GM18499 (cell line): ENCODE results near the gene FRAS1.
A peak's percentile ranks its signal among the peaks of the same experiment; 100 is the strongest.
"Not testable (repeated sequence)": the region's sequence is repeated elsewhere in the genome, so short reads cannot be mapped to it uniquely, and the experiment has no call there.

ENCODE experiments used
- ATAC-seq: cut with Tn5 transposase; IDR thresholded peaks from one replicate; pipeline ENCODE4 v1.9.1; 2021; ENCODE audit warnings: moderate number of reproducible peaks; ENCODE audit not compliant: insufficient read depth, unreplicated experiment

The FRAS1 gene, protein sequence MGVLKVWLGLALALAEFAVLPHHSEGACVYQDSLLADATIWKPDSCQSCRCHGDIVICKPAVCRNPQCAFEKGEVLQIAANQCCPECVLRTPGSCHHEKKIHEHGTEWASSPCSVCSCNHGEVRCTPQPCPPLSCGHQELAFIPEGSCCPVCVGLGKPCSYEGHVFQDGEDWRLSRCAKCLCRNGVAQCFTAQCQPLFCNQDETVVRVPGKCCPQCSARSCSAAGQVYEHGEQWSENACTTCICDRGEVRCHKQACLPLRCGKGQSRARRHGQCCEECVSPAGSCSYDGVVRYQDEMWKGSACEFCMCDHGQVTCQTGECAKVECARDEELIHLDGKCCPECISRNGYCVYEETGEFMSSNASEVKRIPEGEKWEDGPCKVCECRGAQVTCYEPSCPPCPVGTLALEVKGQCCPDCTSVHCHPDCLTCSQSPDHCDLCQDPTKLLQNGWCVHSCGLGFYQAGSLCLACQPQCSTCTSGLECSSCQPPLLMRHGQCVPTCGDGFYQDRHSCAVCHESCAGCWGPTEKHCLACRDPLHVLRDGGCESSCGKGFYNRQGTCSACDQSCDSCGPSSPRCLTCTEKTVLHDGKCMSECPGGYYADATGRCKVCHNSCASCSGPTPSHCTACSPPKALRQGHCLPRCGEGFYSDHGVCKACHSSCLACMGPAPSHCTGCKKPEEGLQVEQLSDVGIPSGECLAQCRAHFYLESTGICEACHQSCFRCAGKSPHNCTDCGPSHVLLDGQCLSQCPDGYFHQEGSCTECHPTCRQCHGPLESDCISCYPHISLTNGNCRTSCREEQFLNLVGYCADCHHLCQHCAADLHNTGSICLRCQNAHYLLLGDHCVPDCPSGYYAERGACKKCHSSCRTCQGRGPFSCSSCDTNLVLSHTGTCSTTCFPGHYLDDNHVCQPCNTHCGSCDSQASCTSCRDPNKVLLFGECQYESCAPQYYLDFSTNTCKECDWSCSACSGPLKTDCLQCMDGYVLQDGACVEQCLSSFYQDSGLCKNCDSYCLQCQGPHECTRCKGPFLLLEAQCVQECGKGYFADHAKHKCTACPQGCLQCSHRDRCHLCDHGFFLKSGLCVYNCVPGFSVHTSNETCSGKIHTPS (N-terminal part only)

DNA sequence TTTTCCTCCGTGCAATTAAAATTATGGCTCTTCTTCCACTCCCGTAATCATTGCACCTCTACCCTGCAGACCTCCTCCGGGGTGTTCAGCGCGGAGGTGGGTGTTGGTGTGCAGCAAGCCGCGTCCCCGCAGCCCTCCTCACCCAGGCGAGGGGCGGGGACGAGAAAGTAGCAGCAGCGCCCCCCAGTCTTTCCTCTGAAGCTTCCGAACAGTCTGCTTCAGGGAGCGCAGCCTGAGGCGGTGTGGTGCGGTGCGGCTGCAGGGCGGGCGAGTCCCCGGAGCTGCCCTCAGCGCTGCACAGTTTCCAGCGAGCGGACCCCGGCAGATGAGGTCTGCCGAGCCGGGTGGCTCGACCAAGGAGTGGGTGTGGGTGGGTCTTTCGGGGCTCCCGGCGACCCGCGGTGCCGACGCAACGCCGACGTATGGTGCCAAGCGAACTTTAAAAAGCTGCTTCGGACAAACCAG lies at the start of gene FRAS1:
TSS of gene FRAS1 (plus strand) at position 189 of the 465 bp plus-strand sequence. CDS start 687 bp downstream, outside the sequence.
- no peak for ATAC-seq

DNA sequence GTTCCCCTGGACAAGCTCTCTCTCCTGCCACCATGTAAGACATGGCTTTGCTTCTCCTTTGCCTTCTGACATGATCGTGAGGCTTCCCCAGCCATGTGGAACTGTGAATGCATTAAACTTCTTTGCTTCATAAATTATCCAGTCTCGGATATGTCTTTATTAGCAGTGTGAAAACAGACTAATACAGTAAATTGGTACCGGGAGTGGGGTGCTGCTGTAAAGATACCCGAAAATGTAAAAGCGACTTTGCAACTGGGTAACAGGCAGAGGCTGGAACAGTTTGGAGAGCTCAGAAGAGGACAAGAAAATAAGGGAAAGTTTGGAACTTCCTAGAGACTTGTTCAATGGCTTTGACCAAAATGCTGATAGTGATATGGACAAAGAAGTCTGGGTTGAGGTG lies 46.1 kb upstream of the FRAS1 start:
- not testable (repeated sequence) for ATAC-seq

DNA sequence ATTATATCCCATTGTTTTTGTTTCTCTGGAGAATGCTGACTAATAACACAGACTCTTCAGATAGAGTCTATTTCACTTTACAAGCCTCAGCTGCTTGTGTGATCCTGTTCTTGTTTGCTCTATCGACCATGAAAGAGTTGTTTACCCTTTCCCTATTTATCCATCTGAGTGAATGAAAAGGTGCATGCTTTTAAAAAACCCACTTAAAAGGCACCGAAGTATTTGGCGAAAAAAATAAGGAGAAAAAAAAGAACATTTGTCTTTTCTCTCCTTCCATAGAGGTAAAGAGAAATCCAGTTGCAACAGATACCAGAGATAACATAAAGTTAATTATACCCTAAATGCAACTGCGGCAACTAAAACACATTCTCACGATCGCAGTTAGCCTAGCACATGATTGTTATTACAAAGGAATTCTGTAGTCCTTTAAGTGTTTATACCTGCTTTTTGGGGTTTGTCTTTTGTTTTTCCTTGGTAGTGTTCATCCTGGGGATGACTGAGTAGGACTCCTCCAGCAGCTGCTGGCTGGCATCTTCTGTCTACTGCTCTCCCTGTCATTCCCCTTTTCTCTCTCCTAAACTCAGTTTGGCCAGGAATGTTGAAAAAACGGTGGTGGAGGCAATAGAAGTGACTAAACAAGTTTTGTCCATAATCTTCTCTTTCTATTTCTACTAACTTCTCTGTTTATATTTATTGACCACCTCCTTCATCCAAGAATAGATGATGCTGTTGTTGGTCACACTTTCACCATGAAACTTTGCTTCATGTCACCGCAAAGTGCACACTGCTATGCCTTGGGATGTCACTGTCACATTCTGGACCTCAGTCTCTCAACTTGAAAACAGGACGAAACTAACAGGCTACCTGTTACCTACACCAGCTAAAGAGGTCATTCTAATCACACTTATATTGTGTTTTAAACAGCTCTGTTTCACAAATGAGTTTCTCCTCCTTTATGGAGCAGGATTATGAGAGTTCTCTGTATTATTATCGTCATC lies 41.9 kb upstream of the FRAS1 start:
- no peak for ATAC-seq

DNA sequence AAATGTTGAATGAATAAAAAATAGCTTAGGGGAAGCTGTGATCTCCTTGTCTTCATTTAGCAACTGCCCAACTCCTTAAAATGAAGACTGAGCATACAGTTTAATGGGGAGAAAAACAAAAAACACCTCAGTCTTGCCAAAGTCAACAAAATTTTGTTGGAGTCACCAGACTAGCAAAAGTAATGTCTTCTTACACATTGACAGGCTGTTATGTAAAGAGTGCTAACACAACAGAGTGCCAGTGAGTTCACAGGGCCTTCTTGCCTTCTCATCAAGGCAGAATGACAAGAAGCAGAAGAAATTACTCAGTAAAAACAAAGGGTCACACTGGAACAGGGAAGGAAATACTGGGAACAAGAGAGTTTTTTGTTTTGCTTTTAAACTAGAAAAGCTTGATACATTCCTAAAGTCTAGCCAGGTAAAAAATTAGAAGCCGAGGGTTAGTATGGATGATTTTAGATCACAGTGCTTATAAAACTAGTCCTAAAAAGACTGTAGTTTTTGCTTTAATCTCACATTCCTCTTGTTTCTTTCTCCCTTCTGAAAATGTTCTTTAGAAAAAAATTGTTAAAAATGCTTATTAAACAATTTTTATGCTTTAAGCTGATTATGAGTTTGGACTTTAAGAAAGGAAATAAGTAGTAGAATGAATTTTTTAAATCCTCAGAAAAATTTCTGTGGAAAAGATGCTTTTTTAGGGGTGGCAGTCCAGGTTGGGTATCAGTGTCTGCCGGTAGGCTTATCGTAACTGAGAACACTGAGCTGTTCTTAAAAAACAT lies 38.7 kb upstream of the FRAS1 start:
- no peak for ATAC-seq

DNA sequence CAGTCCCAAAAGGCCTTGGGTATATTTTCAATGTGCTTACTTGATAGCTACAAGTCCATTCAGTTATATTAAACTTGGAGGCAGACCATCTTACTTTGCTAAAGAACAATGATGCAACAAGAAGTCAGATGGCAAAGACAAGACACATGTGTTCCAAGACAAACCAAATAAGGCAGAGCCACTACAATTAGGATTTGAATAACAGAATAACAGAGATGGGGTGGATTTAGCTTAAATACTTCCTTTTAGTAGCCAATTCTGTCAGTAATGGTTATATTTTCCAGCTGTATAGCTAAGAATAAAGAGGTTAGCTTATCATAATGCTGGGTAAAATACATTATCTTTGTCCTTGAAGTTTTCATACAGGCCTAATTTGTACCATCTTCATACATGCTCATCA lies 37.7 kb upstream of the FRAS1 start:
- no peak for ATAC-seq

DNA sequence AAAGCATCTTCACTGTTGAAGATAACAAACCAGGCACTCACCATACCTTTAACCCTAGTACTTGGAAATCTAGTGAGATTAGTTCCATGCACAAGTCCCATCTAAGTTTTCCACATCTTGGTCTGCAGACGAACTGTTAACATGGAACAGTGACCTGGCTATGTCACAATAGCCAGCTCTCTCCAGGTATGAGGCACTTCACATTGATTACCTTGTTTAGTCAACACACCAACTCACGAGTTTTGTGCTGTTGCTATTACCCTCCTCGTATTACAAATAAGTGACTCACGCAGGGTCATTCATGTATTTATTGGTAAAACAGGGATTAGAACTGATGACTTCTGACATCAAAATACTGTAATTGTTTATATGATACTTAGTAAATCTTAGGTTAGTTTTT lies 36.4 kb upstream of the FRAS1 start:
- ATAC-seq: no peak

DNA sequence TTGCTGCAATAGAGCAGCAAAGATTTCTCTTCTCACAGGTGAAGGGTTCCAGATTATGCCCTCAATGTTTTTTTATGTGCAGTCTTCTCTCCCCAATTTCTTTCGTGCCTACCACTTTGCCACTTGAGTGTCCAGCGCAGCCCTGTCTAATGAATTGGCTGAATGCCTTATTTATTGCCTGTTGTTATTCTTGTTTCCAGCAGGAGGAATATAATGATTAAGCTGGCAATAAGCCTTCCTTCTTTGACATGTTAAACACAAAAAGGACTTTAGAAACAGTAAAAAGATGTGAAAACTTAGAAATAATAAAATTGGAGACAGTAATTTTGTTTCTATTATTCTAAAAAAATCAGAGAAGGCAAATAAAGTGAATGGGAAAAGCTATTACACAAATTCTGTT lies 34.6 kb upstream of the FRAS1 start:
- no peak for ATAC-seq

DNA sequence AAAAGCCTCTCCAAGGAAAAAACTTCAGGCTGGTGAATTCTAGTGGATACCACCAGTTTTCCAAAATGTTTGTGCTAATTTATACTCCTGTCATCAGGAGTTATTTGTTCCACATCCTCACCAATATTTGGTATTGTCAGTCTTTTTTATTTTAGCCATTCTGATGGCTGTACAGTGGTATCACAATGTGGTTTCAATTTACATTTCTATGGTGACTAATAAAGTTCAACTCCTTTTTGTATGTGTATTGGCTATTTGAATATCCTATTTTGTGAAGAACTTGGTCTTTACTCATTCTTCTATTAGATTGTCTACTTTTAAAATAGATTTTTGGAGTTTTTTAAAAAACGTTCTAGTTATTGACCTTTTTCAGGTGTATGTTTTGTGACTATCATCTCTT lies 33.0 kb upstream of the FRAS1 start:
- no peak for ATAC-seq

DNA sequence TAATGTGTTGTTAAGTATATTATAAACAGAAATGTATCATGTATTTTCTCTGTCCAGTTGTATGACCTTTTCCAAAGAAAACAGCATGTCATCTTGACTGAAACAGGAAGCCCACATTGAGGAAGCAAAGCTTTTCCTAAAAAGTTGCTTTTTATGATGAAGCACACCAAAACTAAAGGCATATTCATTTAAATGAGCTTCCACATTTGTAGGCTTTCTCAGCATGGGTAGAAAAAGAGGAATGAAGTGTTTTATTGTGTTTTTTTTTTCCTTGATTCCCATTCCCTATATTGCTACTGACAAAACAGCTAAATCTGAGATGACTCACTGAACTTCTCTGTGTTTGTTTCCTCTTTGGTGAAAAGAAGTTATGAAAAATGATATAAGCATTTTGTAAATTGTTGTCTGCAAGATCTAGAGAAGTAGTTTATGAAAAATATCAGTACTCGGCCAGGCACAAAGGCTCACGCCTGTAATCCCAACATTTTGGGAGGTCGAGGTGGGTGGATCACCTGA lies 32.5 kb upstream of the FRAS1 start:
- no peak for ATAC-seq

DNA sequence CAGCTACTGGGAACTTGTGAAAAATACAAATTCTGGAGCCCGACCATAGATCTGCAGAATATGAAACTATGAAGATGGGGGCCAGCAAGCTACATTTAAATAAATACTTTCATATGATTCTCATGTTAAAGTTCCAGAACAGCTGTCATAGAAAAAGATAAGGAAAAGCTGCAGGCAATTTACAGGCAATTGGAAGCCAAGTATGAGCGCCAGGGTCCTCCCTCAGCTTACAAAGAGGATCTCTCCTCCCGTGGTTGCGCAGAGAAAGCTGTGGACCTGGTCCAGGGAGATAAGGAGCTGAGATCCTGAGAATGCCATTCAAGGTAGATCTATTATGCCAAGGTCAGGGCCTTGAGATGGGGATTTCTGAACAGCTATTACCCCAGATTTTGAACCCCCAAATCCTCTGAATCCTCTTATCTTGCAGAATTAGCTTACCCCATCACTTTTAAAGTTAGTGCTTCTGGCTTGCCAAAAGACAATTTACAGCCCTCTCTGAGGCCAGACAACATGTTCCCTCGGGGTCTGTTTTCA lies 25.6 kb upstream of the FRAS1 start:
- ATAC-seq: no peak

DNA sequence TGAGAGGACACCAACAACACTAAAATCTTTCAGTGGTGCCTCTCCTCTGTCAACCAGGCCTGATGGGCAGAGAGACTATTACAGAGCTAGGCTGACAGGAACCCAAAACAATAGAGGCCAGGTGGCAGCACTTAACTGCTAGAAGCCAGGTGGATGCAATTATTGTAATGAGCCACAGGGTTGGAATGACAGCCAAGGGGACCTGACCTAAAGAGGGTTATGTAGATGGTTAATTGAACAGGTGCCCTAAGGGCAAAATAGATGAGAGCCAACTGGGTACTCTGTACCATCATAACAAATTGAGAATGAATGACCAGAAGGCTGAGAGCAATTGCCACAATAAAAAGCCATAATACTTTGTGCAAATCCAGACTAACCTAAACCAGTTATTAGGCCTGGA lies 24.7 kb upstream of the FRAS1 start:
- ATAC-seq: no peak

DNA sequence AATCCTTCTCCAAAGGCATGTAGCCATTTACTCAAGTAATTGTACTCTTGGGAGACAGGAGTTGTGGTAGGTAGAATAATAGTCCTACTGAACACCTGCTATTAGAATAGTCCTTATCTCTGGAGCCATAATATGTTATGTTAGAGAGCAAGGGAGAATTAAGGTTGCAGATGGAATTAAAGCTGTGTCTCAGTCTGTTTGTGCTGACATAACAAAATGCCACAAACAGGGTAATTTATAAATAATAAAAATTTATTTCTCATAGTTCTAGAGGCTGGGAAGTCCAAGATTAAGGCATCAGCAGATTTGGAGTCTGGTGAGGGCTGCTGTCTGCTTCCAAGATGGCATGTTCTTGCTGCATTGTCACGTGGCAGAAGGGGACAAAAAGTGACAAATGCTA lies 24.2 kb upstream of the FRAS1 start:
- no peak for ATAC-seq

DNA sequence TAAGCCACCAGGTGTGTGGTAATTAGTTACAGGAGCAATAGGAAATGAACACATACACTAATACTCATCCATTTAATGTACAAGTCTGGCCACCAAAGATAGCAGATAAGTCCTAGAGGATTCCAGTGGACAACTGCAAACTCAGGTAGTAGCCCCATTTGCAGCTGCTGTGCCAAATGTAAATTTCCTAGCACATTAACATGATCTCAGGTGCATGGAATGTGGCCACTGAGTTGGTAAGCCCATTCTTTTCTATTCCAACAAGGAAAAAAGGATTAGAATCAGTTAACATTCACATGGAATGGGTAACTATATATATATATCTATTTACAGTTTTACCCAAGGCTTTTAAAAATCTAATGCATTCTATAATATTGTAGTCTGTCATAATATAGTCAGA lies 23.3 kb upstream of the FRAS1 start:
- no peak for ATAC-seq

DNA sequence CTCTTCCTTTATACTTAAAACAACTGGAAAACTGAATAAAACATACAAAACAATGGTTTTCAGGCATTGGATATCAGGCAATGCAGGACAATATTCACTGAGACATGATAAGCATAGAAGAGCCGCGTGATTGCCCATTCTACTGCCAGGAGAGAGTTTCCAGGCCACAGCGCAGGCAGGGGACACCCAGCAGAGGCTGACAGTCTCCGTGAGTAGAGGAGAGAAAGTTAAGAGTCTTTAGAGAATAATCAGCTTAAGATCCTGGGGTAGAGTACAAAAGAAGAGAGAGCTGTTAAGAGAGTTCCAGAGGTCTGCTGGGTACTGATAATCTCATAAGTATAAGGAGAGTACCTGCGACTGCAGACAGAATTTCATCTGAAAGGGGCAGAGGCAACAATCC lies 18.4 kb upstream of the FRAS1 start:
- no peak for ATAC-seq

DNA sequence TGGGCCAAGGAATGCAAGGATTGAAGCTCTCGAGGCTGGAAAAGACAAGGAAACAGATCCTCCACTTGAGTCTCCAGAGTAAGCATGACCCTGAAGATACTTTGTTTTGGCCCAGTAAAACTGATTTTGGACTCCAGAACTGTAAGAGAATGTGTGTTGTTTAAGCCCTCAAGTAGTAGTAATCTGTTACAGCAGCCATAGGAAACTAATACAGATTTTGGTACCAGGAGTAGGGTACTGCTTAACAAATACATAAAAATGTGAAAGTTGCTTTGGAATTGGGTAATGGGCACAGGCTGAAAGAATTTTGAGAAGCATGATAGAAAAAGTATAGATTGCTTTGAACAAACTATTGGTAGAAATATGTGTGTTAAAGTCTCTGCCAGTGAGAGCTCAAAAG lies 17.4 kb upstream of the FRAS1 start:
- ATAC-seq: no peak

DNA sequence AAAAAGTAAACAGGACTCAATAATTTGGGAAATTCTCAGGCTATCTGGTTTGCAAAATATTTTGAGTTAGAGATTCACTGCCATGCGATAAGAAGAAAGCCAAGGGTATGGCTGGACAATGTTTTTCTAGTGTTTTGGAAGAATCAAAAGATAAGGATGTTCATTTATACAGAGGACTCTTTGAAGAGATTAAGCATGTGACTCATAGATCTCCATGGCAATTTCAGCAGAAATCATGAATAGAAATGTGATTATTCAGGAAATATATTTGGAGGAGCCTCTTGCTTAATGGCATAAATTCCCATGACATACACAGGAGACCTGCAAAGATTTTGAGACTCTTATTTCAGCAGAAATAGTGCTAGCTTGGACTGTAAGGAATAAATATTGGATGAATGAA lies 16.7 kb upstream of the FRAS1 start:
- no peak for ATAC-seq

DNA sequence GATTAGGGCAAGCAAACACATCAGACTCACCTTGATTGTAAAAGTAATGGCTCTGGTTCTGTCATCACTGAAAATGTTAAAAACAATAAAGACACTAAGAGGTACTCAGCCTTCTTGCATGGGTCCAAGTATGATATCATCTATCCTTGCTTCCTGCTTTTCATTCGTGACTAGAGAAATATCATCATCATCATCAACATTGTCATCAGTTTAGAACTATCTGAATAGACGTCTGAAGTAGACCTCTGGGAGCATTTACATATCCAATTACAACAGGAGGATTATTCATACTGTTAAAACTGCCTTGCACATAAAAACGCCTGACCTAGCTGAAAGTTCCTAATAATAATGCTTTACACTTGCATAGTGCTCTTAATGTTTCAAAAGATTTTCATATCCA lies 9.8 kb upstream of the FRAS1 start:
- ATAC-seq: no peak

DNA sequence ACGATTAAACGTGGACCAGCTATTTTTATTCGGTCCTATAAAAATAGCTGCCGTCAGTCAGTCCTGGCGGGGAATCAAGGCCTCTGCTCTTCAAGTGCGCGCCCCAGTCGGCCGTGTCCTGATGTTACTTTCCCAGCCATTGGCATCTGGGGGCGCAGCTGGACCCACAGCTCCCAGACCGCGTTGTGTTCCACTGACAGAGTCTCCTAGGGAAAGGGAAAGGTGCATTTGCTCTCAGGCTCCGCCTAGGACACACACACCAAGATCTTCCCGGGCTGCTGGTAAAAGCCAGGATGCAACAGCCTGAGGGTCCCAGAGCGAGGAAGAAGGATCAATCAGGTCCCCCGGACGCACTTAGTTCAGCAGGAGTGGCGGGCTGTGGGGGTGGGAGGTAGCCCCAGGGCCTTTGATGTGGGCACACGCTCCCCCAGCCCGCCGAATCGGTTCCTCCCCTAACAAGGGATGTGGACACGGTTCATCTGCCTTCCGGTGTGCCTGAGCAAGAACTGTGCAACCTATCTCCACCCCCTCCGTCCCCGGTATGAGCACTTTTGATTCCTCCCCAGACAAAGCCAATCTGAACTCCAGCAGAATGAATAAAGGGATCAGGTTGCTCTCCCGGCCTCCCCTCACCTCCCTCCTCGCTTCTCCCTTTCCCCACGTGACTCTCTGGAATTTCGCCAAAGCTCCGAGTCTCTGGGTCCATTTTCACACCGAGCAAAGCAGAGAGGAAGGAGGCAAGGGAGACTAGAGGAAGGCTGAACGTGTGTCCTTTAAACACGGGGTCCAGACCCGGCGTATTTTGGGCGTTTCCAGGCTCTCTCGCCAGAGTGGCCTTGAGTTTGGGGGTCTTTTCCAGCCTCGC lies 626 bp upstream of the FRAS1 start:
- ATAC-seq: peak; percentile 58
